ENCODE measurements around the gene PHACTR1.

GRCh38 chr6:13260831-13261230 lies 544.3 kb downstream of the PHACTR1 start:
- no peak for TF ChIP-seq EZH2 (IDR thresholded peaks at IDR 0.05)
- no peak for TF ChIP-seq POLR2AphosphoS5 (IDR thresholded peaks at IDR 0.05; ENCODE audit: borderline replicate concordance, low read depth, low read length)

Data from SK-N-MC (cell line).